Stimulated activated CD8-positive, alpha-beta memory T cell treated with anti-CD3 and anti-CD28 coated beads, Interleukin-7, amount 100 ng/mL, for 4 hours (primary cell): ENCODE measurements around the gene ZFP57.

Experiments used
- DNase-seq, 2 donors: peaks; one replicate each; pipeline ENCODE4 v3.0.0-alpha.2; 2020; ENCODE audit warnings: low read depth in 2 of 2

ZFP57 gene

GRCh38 chr6:29626948-29627754, 53.8 kb downstream of the ZFP57 start:
- DNase-seq, result no peak

GRCh38 chr6:29625337-29625930, 55.5 kb downstream of the ZFP57 start:
- no peak for DNase-seq

- no peak for DNase-seq
These were observed 56.4 kb downstream of the ZFP57 start for GRCh38 chr6:29624520-29624961.
